WTC11 (cell line): ENCODE measurements around the gene KSR1. TPM values are rescaled to one million over a fixed set of nuclear protein-coding genes. Genes with fewer than 3 reads are reported as not detected.
"Not testable (repeated sequence)": the region's sequence is repeated elsewhere in the genome, so short reads cannot be mapped to it uniquely, and the experiment has no call there.

Source experiments
- ATAC-seq: fragments of 200-7000 bp; cut with Tn5 transposase; 2 replicates; pipeline ENCODE4 v1.10.0; 2021; ENCODE audit warnings: mild to moderate bottlenecking, moderate library complexity
- CTCF ChIA-PET: fragments of 300-600 bp; sonication (Branson Sonifier 250); formaldehyde crosslinking; loops from one replicate; lab custom pipeline; 2021; ENCODE audit warnings: antibody characterized with exemption; lab: Charles Lee
- POLR2A ChIA-PET: fragments of 350-600 bp; sonication (Branson Sonifier 250); formaldehyde crosslinking; loops from one replicate; lab custom pipeline; 2021; ENCODE audit warnings: antibody characterized with exemption; lab: Charles Lee
- DNase-seq: peaks from one replicate; pipeline ENCODE4 v3.0.0; 2021; ENCODE audit warnings: low spot score
- H3K27ac Mint-ChIP-seq: 2 replicates; pipeline ENCODE4 v1.8.0; 2021; ENCODE audit warnings: mixed read lengths
- H3K27me3 Mint-ChIP-seq: 2 replicates; pipeline ENCODE4 v1.8.0; 2021; ENCODE audit warnings: low read depth, mild to moderate bottlenecking, moderate library complexity, mixed read lengths
- H3K36me3 Mint-ChIP-seq: 2 replicates; pipeline ENCODE4 v1.8.0; 2021; ENCODE audit warnings: mixed read lengths
- H3K4me1 Mint-ChIP-seq: 2 replicates; pipeline ENCODE4 v1.8.0; 2022; ENCODE audit warnings: mixed read lengths
- H3K4me3 Mint-ChIP-seq: 2 replicates; pipeline ENCODE4 v1.8.0; 2021; ENCODE audit warnings: mild to moderate bottlenecking, moderate library complexity, mixed read lengths
- H3K9me3 Mint-ChIP-seq: 2 replicates; pipeline ENCODE4 v1.8.0; 2021; ENCODE audit warnings: mixed read lengths
- ATF2 ChIP-seq: sonication (generic); formaldehyde crosslinking; IDR thresholded peaks from 2 replicates; pipeline ENCODE4 v1.8.1; 2022; ENCODE audit warnings: low read depth, missing genetic modification reagents, borderline replicate concordance
- CDX4 ChIP-seq: fragments of 250-450 bp; sonication (Bioruptor Pico); IDR thresholded peaks from 2 replicates; pipeline ENCODE4 v1.9.0; 2021; ENCODE audit warnings: moderate library complexity, mild to moderate bottlenecking, inconsistent platforms, borderline replicate concordance
- EMX1 ChIP-seq: fragments of 250-450 bp; sonication (Bioruptor Pico); IDR thresholded peaks from 2 replicates; pipeline ENCODE4 v1.8.0; 2021; ENCODE audit warnings: mild to moderate bottlenecking
- ESRRA ChIP-seq: sonication (generic); formaldehyde crosslinking; IDR thresholded peaks from 2 replicates; pipeline ENCODE4 v1.8.1; 2022; ENCODE audit warnings: mild to moderate bottlenecking, missing genetic modification reagents, borderline replicate concordance
- IRF1 ChIP-seq: sonication (generic); formaldehyde crosslinking; IDR thresholded peaks from 2 replicates; pipeline ENCODE4 v1.8.0; 2023; ENCODE audit warnings: missing genetic modification reagents
- KAT7 ChIP-seq: sonication (generic); formaldehyde crosslinking; IDR thresholded peaks from 2 replicates; pipeline ENCODE4 v1.8.1; 2023; ENCODE audit warnings: missing genetic modification reagents, mild to moderate bottlenecking, borderline replicate concordance
- MLX ChIP-seq: sonication (generic); formaldehyde crosslinking; IDR thresholded peaks from 2 replicates; pipeline ENCODE4 v1.8.1; 2023; ENCODE audit warnings: mild to moderate bottlenecking, missing genetic modification reagents, moderate library complexity
- NFATC4 ChIP-seq: fragments of 250-450 bp; sonication (Bioruptor Pico); IDR thresholded peaks from 2 replicates; pipeline ENCODE4 v1.9.0; 2021; ENCODE audit warnings: mild to moderate bottlenecking
- NFYB ChIP-seq: sonication (generic); formaldehyde crosslinking; conservative IDR thresholded peaks from 2 replicates; pipeline ENCODE4 v1.8.0; 2022; ENCODE audit warnings: low read depth, missing genetic modification reagents
- STAT6 ChIP-seq: sonication (generic); formaldehyde crosslinking; conservative IDR thresholded peaks from 2 replicates; pipeline ENCODE4 v1.8.1; 2023; ENCODE audit warnings: mild to moderate bottlenecking, low read depth, missing genetic modification reagents, moderate library complexity
- USF2 ChIP-seq: sonication (generic); formaldehyde crosslinking; IDR thresholded peaks from 2 replicates; pipeline ENCODE4 v1.8.1; 2023; ENCODE audit warnings: mild to moderate bottlenecking, missing genetic modification reagents, moderate library complexity
- ZNF232 ChIP-seq: sonication (generic); formaldehyde crosslinking; IDR thresholded peaks from 2 replicates; pipeline ENCODE4 v1.8.0; 2022; ENCODE audit warnings: mild to moderate bottlenecking, missing genetic modification reagents
- ZNF532 ChIP-seq: fragments of 250-450 bp; sonication (Bioruptor Pico); IDR thresholded peaks from 2 replicates; pipeline ENCODE4 v1.9.0; 2021; ENCODE audit warnings: mild to moderate bottlenecking, borderline replicate concordance
- ZSCAN18 ChIP-seq: fragments of 250-450 bp; sonication (Bioruptor Pico); IDR thresholded peaks from 2 replicates; pipeline ENCODE4 v2.1.2; 2022; ENCODE audit warnings: mild to moderate bottlenecking, moderate library complexity
- total RNA-seq: library from RNA; stranded (reverse); gene quantifications from 3 replicates; pipeline ENCODE4 v1.2.3, GENCODE V29; 2021

KSR1 gene
- total RNA-seq, 1 experiment from 2014 or later, result 45.5 TPM

GRCh38 chr17:27647765-27648164, 191.5 kb downstream of the KSR1 start:
- ATAC-seq, result no peak
- no peaks in the 10 kb centered on the region for H3K27me3 Mint-ChIP-seq
- TF ChIP-seq USF2 (CRISPR knock-in tag) (no peak), ZSCAN18 (CRISPR knock-in tag) (no peak), KAT7 (CRISPR knock-in tag) (no peak), ZNF532 (CRISPR knock-in tag) (no peak), ESRRA (CRISPR knock-in tag) (no peak), CDX4 (no peak)
- H3K9me3 Mint-ChIP-seq, result no peaks in the 10 kb centered on the region
- ChIA-PET POLR2A (no interaction called here), CTCF (interaction anchor here (0.9 to 5.7 kb wide), 4 partner anchors 38 to 232 kb away, joined by 3 to 48 read pairs (median 6); no protein-coding TSS in a partner anchor)
- DNase-seq, result no peak
- no peak overlapping the region for H3K27ac Mint-ChIP-seq
- peaks cover 19% of the 10 kb centered on the region for H3K4me1 Mint-ChIP-seq
- H3K4me3 Mint-ChIP-seq, result no peak overlapping the region
- H3K36me3 Mint-ChIP-seq, result no peaks in the 10 kb centered on the region

GRCh38 chr17:27649111-27649571, 192.9 kb downstream of the KSR1 start:
- CTCF ChIA-PET, result interaction anchor here (1.0 to 5.7 kb wide), 3 partner anchors 40 to 107 kb away, joined by 4 to 48 read pairs (median 5); no protein-coding TSS in a partner anchor
- not testable (repeated sequence) for H3K4me3 Mint-ChIP-seq, H3K27ac Mint-ChIP-seq

GRCh38 chr17:27649929-27650328, 193.7 kb downstream of the KSR1 start:
- H3K36me3 Mint-ChIP-seq, result no peaks in the 10 kb centered on the region
- no peak for DNase-seq
- ChIA-PET CTCF (interaction anchor here (0.8 to 5.7 kb wide), 12 partner anchors 12 to 413 kb away, joined by 3 to 67 read pairs (median 6); no protein-coding TSS in a partner anchor), POLR2A (no interaction called here)
- no peak overlapping the region for H3K27ac Mint-ChIP-seq
- no peak overlapping the region for H3K4me3 Mint-ChIP-seq
- no peak for ATAC-seq
- H3K9me3 Mint-ChIP-seq, result no peaks in the 10 kb centered on the region
- no peak for TF ChIP-seq ZNF232 (CRISPR knock-in tag)
- no peak for TF ChIP-seq IRF1
- no peak for TF ChIP-seq MLX (CRISPR knock-in tag)
- no peak for TF ChIP-seq NFYB (CRISPR knock-in tag)
- TF ChIP-seq STAT6 (CRISPR knock-in tag), result no peak
- TF ChIP-seq ATF2 (CRISPR knock-in tag), result no peak
- TF ChIP-seq NFATC4 (CRISPR knock-in tag), result no peak
- no peak for TF ChIP-seq EMX1 (CRISPR knock-in tag)
- peaks cover 23% of the 10 kb centered on the region for H3K4me1 Mint-ChIP-seq
- H3K27me3 Mint-ChIP-seq, result no peaks in the 10 kb centered on the region; the same call in 1 of the 2 replicates

More at GRCh38 chr17:27649111-27649571, 192.9 kb downstream of the KSR1 start:
- peaks cover 21% of the 10 kb centered on the region for H3K4me1 Mint-ChIP-seq
- H3K9me3 Mint-ChIP-seq, H3K27me3 Mint-ChIP-seq, H3K36me3 Mint-ChIP-seq, POLR2A ChIA-PET: not testable (repeated sequence)
- ATAC-seq (peak; percentile 31), DNase-seq (peak; percentile 35)
